NCI-H1092 treated with DMSO at 0.1 percent for 48 hours (cell line): ENCODE data around the gene KIF1B.
"Not testable (repeated sequence)": the region's sequence is repeated elsewhere in the genome, so short reads cannot be mapped to it uniquely, and the experiment has no call there.

Source experiments
- DNase-seq: peaks from one replicate; lab custom pipeline; 2025; lab: John Stamatoyannopoulos, UW

KIF1B gene

DNA sequence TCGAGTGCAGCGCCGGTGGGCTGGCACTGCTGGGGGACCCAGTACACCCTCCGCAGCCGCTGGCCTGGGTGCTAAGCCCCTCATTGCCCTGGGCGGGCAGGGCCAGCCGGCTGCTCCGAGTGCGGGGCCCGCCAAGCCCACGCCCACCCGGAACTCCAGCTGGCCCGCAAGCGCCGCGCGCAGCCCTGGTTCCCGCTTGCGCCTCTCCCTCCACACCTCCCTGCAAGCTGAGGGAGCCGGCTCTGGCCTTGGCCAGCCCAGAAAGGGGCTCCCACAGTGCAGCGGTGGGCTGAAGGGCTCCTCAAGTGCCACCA lies 216.1 kb downstream of the KIF1B start:
- not testable (repeated sequence) for DNase-seq

DNA sequence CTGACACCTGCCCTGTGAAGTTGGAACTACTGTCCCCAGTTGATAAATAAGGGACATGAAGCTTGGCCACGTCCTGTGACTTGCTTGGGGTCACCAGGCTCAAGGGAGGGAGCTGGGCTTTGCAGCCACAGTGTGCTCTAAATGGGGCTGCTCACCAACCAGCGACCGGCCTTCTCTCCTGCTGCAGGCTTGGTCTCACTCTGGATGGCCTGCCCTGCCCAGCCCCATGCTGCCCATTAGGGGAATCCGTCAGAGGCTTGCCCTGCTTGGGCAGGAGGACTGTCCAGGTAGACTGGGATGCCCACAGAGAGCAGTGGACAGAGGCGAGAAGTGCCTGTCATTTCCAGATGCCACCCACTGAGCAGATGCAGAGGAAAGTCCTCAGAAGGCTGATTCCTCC lies 218.6 kb downstream of the KIF1B start:
- no peak for DNase-seq

DNA sequence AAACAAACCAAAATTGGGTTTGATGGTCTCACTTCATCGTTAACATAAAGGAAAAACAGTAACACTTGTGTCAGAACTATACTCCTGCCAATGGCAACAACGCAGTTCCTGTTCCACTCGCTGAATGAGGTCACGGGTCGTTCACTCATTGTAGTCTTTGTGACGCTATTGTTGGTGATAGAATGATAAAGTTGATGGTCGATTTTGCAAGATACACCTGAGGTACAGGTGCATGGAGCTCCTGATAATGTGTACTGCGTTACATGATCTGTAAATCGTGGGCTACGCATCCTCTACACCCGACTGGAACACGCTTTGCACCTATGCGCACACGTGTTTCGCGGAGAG lies 219.5 kb downstream of the KIF1B start:
- DNase-seq, result no peak

DNA sequence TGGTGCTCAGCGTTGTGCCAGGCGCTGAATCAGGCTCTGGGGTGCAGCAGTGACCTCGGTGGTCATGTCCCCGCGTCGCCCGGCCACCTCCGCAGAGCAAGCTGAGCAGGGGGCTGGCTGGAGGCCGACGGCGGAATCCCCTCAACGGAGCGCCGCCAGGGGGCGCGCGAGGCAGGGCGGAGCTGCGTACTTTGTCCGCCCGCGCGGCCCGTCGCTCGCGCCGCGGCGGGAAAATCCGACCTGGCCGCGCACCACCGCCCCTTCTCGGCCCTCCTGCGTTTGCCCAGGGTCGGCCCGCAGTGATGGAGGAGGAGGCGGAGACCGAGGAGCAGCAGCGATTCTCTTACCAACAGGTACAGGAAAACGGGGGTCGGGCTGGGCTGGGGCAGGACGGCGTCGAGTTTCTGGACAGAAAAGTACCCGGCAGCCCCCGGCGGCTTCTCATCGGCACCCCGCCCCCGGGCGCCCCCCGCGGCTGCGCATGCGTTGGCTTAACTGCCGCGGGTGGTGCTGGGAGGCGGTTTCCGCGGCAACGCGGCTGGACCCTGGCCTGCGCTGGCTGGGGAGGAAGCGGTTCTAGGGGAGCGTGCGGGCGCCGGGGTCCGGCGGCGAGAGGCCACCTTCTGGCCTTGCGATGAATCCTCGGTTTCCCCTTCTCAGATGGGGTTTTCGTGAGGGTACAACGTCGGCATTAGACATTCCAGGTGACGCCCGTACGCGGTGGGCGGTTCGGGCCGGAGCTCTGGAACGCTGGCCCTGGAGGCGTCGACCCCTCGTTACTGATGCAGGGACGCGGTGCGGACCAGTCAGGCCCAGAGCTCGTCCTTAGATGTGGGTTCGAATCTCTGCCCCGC lies 220.1 kb downstream of the KIF1B start, which contains the start of gene CENPS:
Gene CENPS, plus strand, starts transcription at position 218 of the 854 bp plus-strand sequence. Its CDS starts 85 bp downstream, at position 303.
- DNase-seq, result peak; percentile 95
